ENCODE data around the gene STIP1. TPM values are rescaled to one million over a fixed set of nuclear protein-coding genes. Genes with fewer than 3 reads are reported as not detected.

Gene STIP1
- total RNA-seq, 1 donor, result 77.3 TPM

- no peak for DNase-seq (ENCODE audit: low read depth in 2 of 3, low spot score in 2 of 3)
Measured at GRCh38 chr11:64196626-64197025, 10.7 kb downstream of the STIP1 start.

- DNase-seq (ENCODE audit: low read depth in 2 of 3, low spot score in 2 of 3), result no peak
Measured at GRCh38 chr11:64198511-64198910, 12.5 kb downstream of the STIP1 start.

- no peak for DNase-seq (ENCODE audit: low read depth in 2 of 3, low spot score in 2 of 3)
Measured at GRCh38 chr11:64201543-64201942, 15.6 kb downstream of the STIP1 start.

GRCh38 chr11:64202992-64203391 is 17.0 kb downstream of the STIP1 start:
- no peak for DNase-seq (ENCODE audit: low read depth in 2 of 3, low spot score in 2 of 3)

GRCh38 chr11:64203421-64204079 is 17.6 kb downstream of the STIP1 start:
- no peak for DNase-seq (ENCODE audit: low read depth in 2 of 3, low spot score in 2 of 3)

- DNase-seq (ENCODE audit: low read depth in 2 of 3, low spot score in 2 of 3), result no peak
Measured at GRCh38 chr11:64204080-64204440, 18.1 kb downstream of the STIP1 start.

GRCh38 chr11:64204464-64204989 is 18.6 kb downstream of the STIP1 start:
- DNase-seq (ENCODE audit: low read depth in 2 of 3, low spot score in 2 of 3), result peak; percentile 72 to 96 (median 93)

- DNase-seq (ENCODE audit: low read depth in 2 of 3, low spot score in 2 of 3), result peak in 2 of 3 donors; percentile 85 to 93
Measured at GRCh38 chr11:64206457-64207255, 20.7 kb downstream of the STIP1 start, which contains the start of gene FERMT3. FERMT3 (plus strand) TSS chr11:64206721; CDS start chr11:64207365, 644 bp downstream.

GRCh38 chr11:64207256-64208085 is 21.5 kb downstream of the STIP1 start:
- peak in 2 of 3 donors; percentile 93 to 94 for DNase-seq (ENCODE audit: low read depth in 2 of 3, low spot score in 2 of 3)

GRCh38 chr11:64208086-64208795 is 22.3 kb downstream of the STIP1 start:
- no peak for DNase-seq (ENCODE audit: low read depth in 2 of 3, low spot score in 2 of 3)

GRCh38 chr11:64208796-64209562 is 23.0 kb downstream of the STIP1 start:
- DNase-seq (ENCODE audit: low read depth in 2 of 3, low spot score in 2 of 3), result no peak

GRCh38 chr11:64209563-64209843 is 23.5 kb downstream of the STIP1 start:
- no peak for DNase-seq (ENCODE audit: low read depth in 2 of 3, low spot score in 2 of 3)

GRCh38 chr11:64210301-64211020 is 24.5 kb downstream of the STIP1 start:
- no peak for DNase-seq (ENCODE audit: low read depth in 2 of 3, low spot score in 2 of 3)

GRCh38 chr11:64211181-64211872 is 25.4 kb downstream of the STIP1 start:
- no peak for DNase-seq (ENCODE audit: low read depth in 2 of 3, low spot score in 2 of 3)

- peak in 1 of 3 donors; percentile 53 for DNase-seq (ENCODE audit: low read depth in 2 of 3, low spot score in 2 of 3)
Measured at GRCh38 chr11:64216879-64217278, 30.9 kb downstream of the STIP1 start.

GRCh38 chr11:64218628-64219353 is 32.8 kb downstream of the STIP1 start:
- DNase-seq (ENCODE audit: low read depth in 2 of 3, low spot score in 2 of 3), result no peak

GRCh38 chr11:64219354-64219684 is 33.3 kb downstream of the STIP1 start:
- no peak for DNase-seq (ENCODE audit: low read depth in 2 of 3, low spot score in 2 of 3)

GRCh38 chr11:64219755-64220154 is 33.8 kb downstream of the STIP1 start:
- no peak for DNase-seq (ENCODE audit: low read depth in 2 of 3, low spot score in 2 of 3)

Data from hematopoietic multipotent progenitor cell (in vitro differentiated cells).